Gastroesophageal sphincter (tissue), 4 donors: ENCODE data around the gene WDR90. TPM values are rescaled to one million over a fixed set of nuclear protein-coding genes. Genes with fewer than 3 reads are reported as not detected.

Experiments used
- ATAC-seq: fragments of 150-250 bp; one replicate; pipeline ENCODE4 v1.9.1; 2016; ENCODE audit warnings: mild to moderate bottlenecking, moderate library complexity
- H3K27ac ChIP-seq, 4 donors: fragments of 200-600 bp; sonication (generic) in 3 of 4; 1 replicate in 3 of 4; 2 replicates in 1 of 4; pipeline ENCODE4 v1.5.1; 2016 to 2019
- H3K27me3 ChIP-seq: fragments of 200-600 bp; sonication (generic); one replicate; pipeline ENCODE4 v1.5.1; 2019
- H3K36me3 ChIP-seq, 2 donors: fragments of 200-600 bp; sonication (generic); one replicate each; pipeline ENCODE4 v1.5.1; 2019; ENCODE audit warnings: control low read depth in 1 of 2
- H3K4me1 ChIP-seq, 3 donors: fragments of 200-600 bp; sonication (generic); 1 replicate in 2 of 3; 2 replicates in 1 of 3; pipeline ENCODE4 v1.5.1; 2016 to 2019; ENCODE audit warnings: control low read depth in 2 of 3
- H3K4me3 ChIP-seq, 2 donors: fragments of 200-600 bp; sonication (generic); one replicate each; pipeline ENCODE4 v1.5.1; 2019; ENCODE audit warnings: mild to moderate bottlenecking in 1 of 2, moderate library complexity in 1 of 2
- H3K9me3 ChIP-seq, 3 donors: fragments of 200-600 bp; sonication (generic); one replicate each; pipeline ENCODE4 v1.5.1; 2017 to 2019; ENCODE audit warnings: control low read depth in 2 of 3
- CTCF ChIP-seq, 4 experiments: fragments of 200-600 bp in 2 of 4; fragments of 450-650 bp in 2 of 4; sonication (generic) in 1 of 4; IDR thresholded peaks; one replicate each; pipeline ENCODE4 v1.5.1; 2017 to 2019; ENCODE audit warnings: antibody characterized with exemption in 4 of 4, mild to moderate bottlenecking in 2 of 4, moderate library complexity in 2 of 4
- EP300 ChIP-seq: sonication (generic); formaldehyde crosslinking; IDR thresholded peaks from one replicate; pipeline ENCODE4 v1.6.1; 2017; ENCODE audit warnings: antibody characterized with exemption, mild to moderate bottlenecking
- POLR2A ChIP-seq, 2 donors: fragments of 450-650 bp; IDR thresholded peaks; one replicate each; pipeline ENCODE4 v1.6.1; 2017; ENCODE audit warnings: antibody characterized with exemption in 2 of 2, mild to moderate bottlenecking in 2 of 2, moderate library complexity in 1 of 2
- POLR2AphosphoS5 ChIP-seq: sonication (generic); formaldehyde crosslinking; IDR thresholded peaks from one replicate; pipeline ENCODE4 v1.6.1; 2017; ENCODE audit warnings: antibody characterized with exemption
- whole genome bisulfite sequencing, 2 donors: methylation state at CpG; one replicate each; pipeline ENCODE4 v1.1.5; 2018; ENCODE audit warnings: low coverage in 1 of 2; 5-methylcytosine and 5-hydroxymethylcytosine counted together
- total RNA-seq, 4 donors: library from RNA; depleted of rRNA; stranded (reverse); fragments of >200 nt; gene quantifications; one replicate each; pipeline ENCODE4 v1.1.0, GENCODE V29; 2016

Gene WDR90
- total RNA-seq, 4 donors from 2014 or later: 8.5 to 21.2 (median 16.8) TPM

- no CpG with 5 or more reads among the region's 57 CpGs for WGBS, 2 donors
- peaks cover 0 to 26% of the 10 kb centered on the region in 2 donors for H3K36me3 ChIP-seq
- no peak overlapping the region for H3K27ac ChIP-seq
- H3K4me1 ChIP-seq: peaks cover 0 to 58% (median 39%) of the 10 kb centered on the region in 3 donors
- peaks cover 8% of the 10 kb centered on the region for H3K27me3 ChIP-seq
- no peak for ATAC-seq
- no peak for TF ChIP-seq EP300
- TF ChIP-seq CTCF (IDR thresholded peaks at IDR 0.05): no peak
- H3K9me3 ChIP-seq: no peaks in the 10 kb centered on the region
- no peak overlapping the region for H3K4me3 ChIP-seq
Measured at GRCh38 chr16:677316-678190, 28.4 kb downstream of the WDR90 start.

GRCh38 chr16:678209-678857, 29.2 kb downstream of the WDR90 start:
- Histone ChIP-seq H3K9me3 (no peaks in the 10 kb centered on the region), H3K27ac (peak overlapping the region in 2 of 4 donors; percentile 96 to 100), H3K4me1 (peaks cover 0 to 65% (median 47%) of the 10 kb centered on the region in 3 donors), H3K27me3 (peaks cover 8% of the 10 kb centered on the region), H3K36me3 (peaks cover 0 to 26% of the 10 kb centered on the region in 2 donors), H3K4me3 (no peak overlapping the region)
- no peak for TF ChIP-seq POLR2AphosphoS5
- no peak for TF ChIP-seq CTCF (IDR thresholded peaks at IDR 0.05)
- TF ChIP-seq POLR2A (IDR thresholded peaks at IDR 0.05): no peak
- TF ChIP-seq EP300: no peak
- 60% methylated on average over 1 of the region's 21 CpGs; no CpG with 5 or more reads in 1 of the 2 donors for WGBS, 2 donors
- ATAC-seq: no peak

GRCh38 chr16:678858-679813, 30.0 kb downstream of the WDR90 start:
- Histone ChIP-seq H3K9me3 (no peaks in the 10 kb centered on the region), H3K4me1 (peaks cover 0 to 72% (median 51%) of the 10 kb centered on the region in 3 donors), H3K36me3 (peaks cover 0 to 20% of the 10 kb centered on the region in 2 donors), H3K27ac (peak overlapping the region; percentile 16 to 100 (median 95)), H3K27me3 (peaks cover 8% of the 10 kb centered on the region), H3K4me3 (peak overlapping the region; percentile 32 to 97)
- TF ChIP-seq POLR2AphosphoS5 (no peak), POLR2A (IDR thresholded peaks at IDR 0.05) (no peak), EP300 (no peak), CTCF (IDR thresholded peaks at IDR 0.05) (no peak)
- WGBS, 2 donors: 0% methylated on average over 8 of the region's 52 CpGs; no CpG with 5 or more reads in 1 of the 2 donors
- ATAC-seq: peak; percentile 17

- peaks cover 0 to 20% of the 10 kb centered on the region in 2 donors for H3K36me3 ChIP-seq
- TF ChIP-seq EP300 (no peak), CTCF (IDR thresholded peaks at IDR 0.05) (peak in 1 of 4 experiments; percentile 7), POLR2A (IDR thresholded peaks at IDR 0.05) (peak; percentile 82 to 93)
- H3K27ac ChIP-seq: peak within 1 kb of the TSS; percentile 70 to 100 (median 95)
- peaks cover 0 to 70% (median 54%) of the 10 kb centered on the region in 3 donors for H3K4me1 ChIP-seq
- peak within 1 kb of the TSS; percentile 59 to 97 for H3K4me3 ChIP-seq
- no peaks in the 10 kb centered on the region for H3K9me3 ChIP-seq
- WGBS, 2 donors: no CpG with 5 or more reads among the region's 91 CpGs
- peaks cover 8% of the 10 kb centered on the region for H3K27me3 ChIP-seq
- peak; percentile 81 for ATAC-seq
Measured at GRCh38 chr16:679814-680624, 30.9 kb downstream of the WDR90 start, which contains the start of gene STUB1. Gene STUB1, plus strand, starts transcription at chr16:680410. Its CDS starts 116 bp downstream, at chr16:680526.
